ENCODE results near the gene FGD4.

The FGD4 gene

GRCh38 chr12:32679091-32679919, 279.9 kb downstream of the FGD4 start, which contains the start of gene DNM1L:
Gene DNM1L (plus strand): TSS chr12:32679301. CDS start chr12:32679364, 63 bp downstream.
- DNase-seq (ENCODE audit: extremely low read depth, insufficient read length): peak; percentile 93
- Histone ChIP-seq H3K27me3 (replicated peaks; ENCODE audit: control insufficient read depth, insufficient read depth, low read length) (no peaks in the 10 kb centered on the region), H3K36me3 (ENCODE audit: control insufficient read depth, insufficient read depth, low read length) (no peaks in the 10 kb centered on the region), H3K4me3 (replicated peaks; ENCODE audit: low read depth, low read length) (peak within 1 kb of the TSS; percentile 98)
- TF ChIP-seq CTCF (IDR thresholded peaks at IDR 0.05; ENCODE audit: insufficient read depth, low read length, poor library complexity, severe bottlenecking): no peak

GRCh38 chr12:32679920-32680237, 280.5 kb downstream of the FGD4 start:
- DNase-seq (ENCODE audit: extremely low read depth, insufficient read length): no peak
- no peak for TF ChIP-seq CTCF (IDR thresholded peaks at IDR 0.05; ENCODE audit: insufficient read depth, low read length, poor library complexity, severe bottlenecking)
- H3K36me3 ChIP-seq (ENCODE audit: control insufficient read depth, insufficient read depth, low read length): no peaks in the 10 kb centered on the region

GRCh38 chr12:32680787-32681186, 281.4 kb downstream of the FGD4 start:
- Histone ChIP-seq H3K27me3 (replicated peaks; ENCODE audit: control insufficient read depth, insufficient read depth, low read length) (no peaks in the 10 kb centered on the region), H3K4me3 (replicated peaks; ENCODE audit: low read depth, low read length) (peak overlapping the region; percentile 98), H3K36me3 (ENCODE audit: control insufficient read depth, insufficient read depth, low read length) (no peaks in the 10 kb centered on the region)
- TF ChIP-seq CTCF (IDR thresholded peaks at IDR 0.05; ENCODE audit: insufficient read depth, low read length, poor library complexity, severe bottlenecking): no peak
- DNase-seq (ENCODE audit: extremely low read depth, insufficient read length): no peak

More at GRCh38 chr12:32679920-32680237, 280.5 kb downstream of the FGD4 start:
- Histone ChIP-seq H3K27me3 (replicated peaks; ENCODE audit: control insufficient read depth, insufficient read depth, low read length) (no peaks in the 10 kb centered on the region), H3K4me3 (replicated peaks; ENCODE audit: low read depth, low read length) (peak overlapping the region; percentile 98)

GRCh38 chr12:32681272-32681671, 281.9 kb downstream of the FGD4 start:
- Histone ChIP-seq H3K27me3 (replicated peaks; ENCODE audit: control insufficient read depth, insufficient read depth, low read length) (no peaks in the 10 kb centered on the region), H3K36me3 (ENCODE audit: control insufficient read depth, insufficient read depth, low read length) (no peaks in the 10 kb centered on the region), H3K4me3 (replicated peaks; ENCODE audit: low read depth, low read length) (peak overlapping the region; percentile 98)
- DNase-seq (ENCODE audit: extremely low read depth, insufficient read length): no peak
- TF ChIP-seq CTCF (IDR thresholded peaks at IDR 0.05; ENCODE audit: insufficient read depth, low read length, poor library complexity, severe bottlenecking): no peak

GRCh38 chr12:32686340-32686739, 287.0 kb downstream of the FGD4 start:
- no peak for DNase-seq (ENCODE audit: extremely low read depth, insufficient read length)
- no peak for TF ChIP-seq CTCF (IDR thresholded peaks at IDR 0.05; ENCODE audit: insufficient read depth, low read length, poor library complexity, severe bottlenecking)
- Histone ChIP-seq H3K36me3 (ENCODE audit: control insufficient read depth, insufficient read depth, low read length) (no peaks in the 10 kb centered on the region), H3K4me3 (replicated peaks; ENCODE audit: low read depth, low read length) (no peak overlapping the region), H3K27me3 (replicated peaks; ENCODE audit: control insufficient read depth, insufficient read depth, low read length) (no peaks in the 10 kb centered on the region)
